H1 (cell line): Measurements from ENCODE around the gene CHTF18. TPM values are rescaled to one million over a fixed set of nuclear protein-coding genes. Genes with fewer than 3 reads are reported as not detected.

Experiments used
- CTCF ChIA-PET: fragments of 300-600 bp; sonication (Branson Sonifier 250); formaldehyde crosslinking; loops from one replicate; lab custom pipeline; 2021; ENCODE audit not compliant: partially characterized antibody; lab: Charles Lee
- POLR2A ChIA-PET: fragments of 300-600 bp; sonication (Branson Sonifier 250); formaldehyde crosslinking; loops from one replicate; lab custom pipeline; 2021; ENCODE audit warnings: inconsistent platforms; ENCODE audit not compliant: partially characterized antibody; lab: Charles Lee
- DNase-seq, 2 experiments: peaks; one replicate each; pipeline versions ENCODE4 v3.0.0 to v3.0.0-alpha.2; 2010 to 2022; ENCODE audit warnings: low spot score in 2 of 2, low read depth in 1 of 2, mixed read lengths in 1 of 2
- FAIRE-seq: peaks from 2 replicates; lab custom pipeline; 2011; peaks lifted over from hg19 to GRCh38; lab: Jason Lieb, UNC
- H2AFZ ChIP-seq: 2 replicates; pipeline ENCODE4 v1.8.1; 2012; ENCODE audit warnings: low read length, inconsistent platforms
- H2AK5ac ChIP-seq: 2 replicates; pipeline ENCODE4 v1.6.1; 2013; ENCODE audit warnings: low read depth, low read length
- H2BK120ac ChIP-seq: replicated peaks from 2 replicates; pipeline ENCODE3; 2013; ENCODE audit warnings: low read depth, low read length, inconsistent platforms
- H2BK12ac ChIP-seq: 2 replicates; pipeline ENCODE4 v1.6.1; 2013; ENCODE audit warnings: low read depth, low read length
- H2BK15ac ChIP-seq: 2 replicates; pipeline ENCODE4 v1.6.1; 2013; ENCODE audit warnings: low read length
- H2BK20ac ChIP-seq: 2 replicates; pipeline ENCODE4 v1.6.1; 2013; ENCODE audit warnings: low read length
- H2BK5ac ChIP-seq: 2 replicates; pipeline ENCODE4 v1.6.1; 2013; ENCODE audit warnings: low read depth, low read length
- H3K14ac ChIP-seq: 2 replicates; pipeline ENCODE4 v1.6.1; 2013; ENCODE audit warnings: inconsistent platforms; ENCODE audit not compliant: insufficient read length
- H3K18ac ChIP-seq: 2 replicates; pipeline ENCODE4 v1.6.1; 2013; ENCODE audit warnings: low read length; ENCODE audit errors: extremely low read depth
- H3K23ac ChIP-seq: 2 replicates; pipeline ENCODE4 v1.6.1; 2013; ENCODE audit warnings: inconsistent platforms; ENCODE audit not compliant: insufficient read length
- H3K23me2 ChIP-seq: 2 replicates; pipeline ENCODE4 v1.6.1; 2013; ENCODE audit warnings: low read depth, low read length
- H3K27ac ChIP-seq: 2 replicates; pipeline ENCODE4 v1.6.1; 2011; ENCODE audit warnings: low read depth, low read length, inconsistent platforms
- H3K27me3 ChIP-seq, 4 experiments: replicated peaks in 1 of 4; 1 replicate in 1 of 4; 2 replicates in 3 of 4; pipeline versions ENCODE4 v1.6.1 to v1.8.1; 2011 to 2013; ENCODE audit warnings: low read length in 3 of 4, mild to moderate bottlenecking in 3 of 4, inconsistent platforms in 2 of 4, mixed read lengths in 2 of 4, moderate library complexity in 1 of 4; ENCODE audit not compliant: control insufficient read depth in 3 of 4, insufficient read depth in 3 of 4; ENCODE audit errors: extremely low read depth in 1 of 4
- H3K36me3 ChIP-seq, 4 experiments: 2 replicates each; pipeline versions ENCODE4 v1.6.1 to v1.8.1; 2011 to 2013; ENCODE audit warnings: mild to moderate bottlenecking in 4 of 4, low read length in 3 of 4, moderate library complexity in 2 of 4, control low read depth in 1 of 4, inconsistent platforms in 1 of 4; ENCODE audit not compliant: insufficient read depth in 4 of 4, control insufficient read depth in 2 of 4
- H3K4ac ChIP-seq: replicated peaks from 2 replicates; pipeline ENCODE3; 2013; ENCODE audit warnings: low read length, low read depth, mixed read lengths, inconsistent platforms; ENCODE audit not compliant: insufficient read length
- H3K4me1 ChIP-seq, 4 experiments: replicated peaks in 1 of 4; 1 replicate in 1 of 4; 2 replicates in 3 of 4; pipeline versions ENCODE4 v1.6.1 to v1.8.1; 2011 to 2013; ENCODE audit warnings: low read length in 3 of 4, inconsistent platforms in 2 of 4, mixed read lengths in 1 of 4; ENCODE audit not compliant: insufficient read depth in 4 of 4, control insufficient read depth in 3 of 4
- H3K4me2 ChIP-seq, 2 experiments: 2 replicates each; pipeline versions ENCODE4 v1.6.1 to v1.8.1; 2011 to 2013; ENCODE audit warnings: low read depth in 2 of 2, low read length in 2 of 2, control low read depth in 1 of 2, inconsistent platforms in 1 of 2, mild to moderate bottlenecking in 1 of 2; ENCODE audit not compliant: insufficient read depth in 1 of 2
- H3K4me3 ChIP-seq, 4 experiments: fragments of 200-600, 300-600 bp in 1 of 4; sonication (generic), shearing (Covaris generic), sonication (Bioruptor Twin) in 1 of 4; 2 replicates each; pipeline versions ENCODE4 v1.5.1 to v1.8.1; 2011 to 2016; ENCODE audit warnings: low read length in 4 of 4, low read depth in 3 of 4, control low read depth in 2 of 4, inconsistent platforms in 2 of 4, mild to moderate bottlenecking in 2 of 4, mixed read lengths in 1 of 4, moderate library complexity in 1 of 4; ENCODE audit not compliant: insufficient read depth in 2 of 4; ENCODE audit errors: extremely low read depth in 1 of 4
- H3K56ac ChIP-seq: replicated peaks from 2 replicates; pipeline ENCODE3; 2013; ENCODE audit warnings: low read depth, mild to moderate bottlenecking, mixed read lengths, low read length, inconsistent platforms; ENCODE audit not compliant: insufficient read length
- H3K79me1 ChIP-seq: 2 replicates; pipeline ENCODE4 v1.6.1; 2013; ENCODE audit warnings: low read depth, low read length, control low read depth
- H3K79me2 ChIP-seq, 2 experiments: 2 replicates each; pipeline versions ENCODE4 v1.6.1 to v1.8.1; 2012 to 2013; ENCODE audit warnings: low read length in 2 of 2, mild to moderate bottlenecking in 2 of 2, inconsistent platforms in 1 of 2; ENCODE audit not compliant: insufficient read depth in 2 of 2, control insufficient read depth in 1 of 2
- H3K9ac ChIP-seq, 4 experiments: replicated peaks in 1 of 4; 1 replicate in 1 of 4; 2 replicates in 3 of 4; pipeline versions ENCODE4 v1.6.1 to v1.8.1; 2011 to 2013; ENCODE audit warnings: low read depth in 3 of 4, low read length in 3 of 4, control low read depth in 2 of 4, mild to moderate bottlenecking in 2 of 4, moderate library complexity in 2 of 4, inconsistent platforms in 1 of 4; ENCODE audit errors: extremely low read depth in 1 of 4
- H3K9me3 ChIP-seq, 2 experiments: 2 replicates each; pipeline versions ENCODE4 v1.6.1 to v1.8.1; 2012 to 2013; ENCODE audit warnings: mild to moderate bottlenecking in 2 of 2, moderate library complexity in 2 of 2, control low read depth in 1 of 2, inconsistent platforms in 1 of 2, low read depth in 1 of 2, low read length in 1 of 2, mixed read lengths in 1 of 2; ENCODE audit not compliant: insufficient read depth in 2 of 2
- H4K20me1 ChIP-seq, 2 experiments: replicated peaks in 1 of 2; 2 replicates each; pipeline versions ENCODE3 to v1.8.1; 2011 to 2013; ENCODE audit warnings: inconsistent platforms in 2 of 2, low read length in 2 of 2, mild to moderate bottlenecking in 1 of 2; ENCODE audit not compliant: insufficient read depth in 2 of 2, control insufficient read depth in 1 of 2
- H4K5ac ChIP-seq: 2 replicates; pipeline ENCODE4 v1.6.1; 2013; ENCODE audit warnings: low read length, low read depth, mixed read lengths, inconsistent platforms; ENCODE audit not compliant: insufficient read length
- H4K8ac ChIP-seq: 2 replicates; pipeline ENCODE4 v1.8.0; 2013; ENCODE audit warnings: mild to moderate bottlenecking, moderate library complexity, low read length, inconsistent platforms; ENCODE audit not compliant: insufficient read depth; ENCODE audit errors: extremely low read depth
- H4K91ac ChIP-seq: replicated peaks from 2 replicates; pipeline ENCODE3; 2013; ENCODE audit warnings: low read length, mixed read lengths, inconsistent platforms; ENCODE audit not compliant: insufficient read length
- ATF2 ChIP-seq: IDR thresholded peaks from 2 replicates; pipeline ENCODE4 v1.6.1; 2012; ENCODE audit warnings: low read length, inconsistent platforms
- BACH1 ChIP-seq: IDR thresholded peaks from 2 replicates; pipeline ENCODE4 v1.6.1; 2012; ENCODE audit warnings: low read length, improper control_type of control experiment
- CHD2 ChIP-seq: IDR thresholded peaks from 2 replicates; pipeline ENCODE4 v1.6.1; 2012; ENCODE audit warnings: low read length, improper control_type of control experiment
- EGR1 ChIP-seq: IDR thresholded peaks from 2 replicates; pipeline ENCODE4 v1.6.1; 2011; ENCODE audit warnings: low read depth, low read length, borderline replicate concordance
- KDM5A ChIP-seq: fragments of 200-600 bp; IDR thresholded peaks from 2 replicates; pipeline ENCODE4 v1.7.1; 2012; ENCODE audit warnings: mild to moderate bottlenecking, low read length, inconsistent platforms, mixed read lengths
- NRF1 ChIP-seq: IDR thresholded peaks from 2 replicates; pipeline ENCODE4 v1.6.1; 2011; ENCODE audit warnings: mild to moderate bottlenecking, low read depth, low read length, improper control_type of control experiment
- POU5F1 ChIP-seq: IDR thresholded peaks from 2 replicates; pipeline ENCODE4 v1.6.1; 2011; ENCODE audit warnings: low read depth, mild to moderate bottlenecking, low read length, moderate library complexity
- SIX5 ChIP-seq: IDR thresholded peaks from 2 replicates; pipeline ENCODE4 v1.6.1; 2011; ENCODE audit warnings: mild to moderate bottlenecking, low read depth, low read length
- SP1 ChIP-seq: IDR thresholded peaks from 2 replicates; pipeline ENCODE4 v1.6.1; 2011; ENCODE audit warnings: low read depth, low read length
- SP2 ChIP-seq: IDR thresholded peaks from 2 replicates; pipeline ENCODE4 v1.6.1; 2012; ENCODE audit warnings: mild to moderate bottlenecking, low read length, inconsistent platforms
- TBP ChIP-seq: IDR thresholded peaks from 2 replicates; pipeline ENCODE4 v1.6.1; 2011; ENCODE audit warnings: low read depth, low read length, improper control_type of control experiment
- WGBS, 2 experiments: shearing (Covaris generic) in 1 of 2; methylation state at CpG; one replicate each; pipeline versions ENCODE4 v1.1.6 to v1.1.7; 2013 to 2015; ENCODE audit warnings: low lambda C conversion rate in 2 of 2, mixed read lengths in 2 of 2, inconsistent platforms in 1 of 2, low coverage in 1 of 2, missing lambda C conversion rate in 1 of 2; ENCODE audit not compliant: insufficient replicate concordance in 2 of 2, insufficient coverage in 1 of 2, insufficient read length in 1 of 2; ENCODE audit errors: extremely low coverage in 1 of 2, missing lambda C conversion rate in 1 of 2; 5-methylcytosine and 5-hydroxymethylcytosine counted together
- polyA plus RNA-seq, 7 experiments: library from polyadenylated mRNA; depleted of rRNA in 3 of 7; stranded (reverse) in 5 of 7; unstranded in 2 of 7; fragments of >200 nt in 5 of 7; fragments of 200-250 nt in 2 of 7; gene quantifications; 1 replicate in 5 of 7; 2 replicates in 1 of 7; 4 replicates in 1 of 7; pipeline versions ENCODE4 v1.2.1 to v1.2.3, GENCODE V29; 2011 to 2013; ENCODE audit warnings: missing spikeins in 2 of 7, mixed read lengths in 2 of 7
- total RNA-seq: library from RNA; stranded (reverse); fragmentation: NEBNext Ultra II Directional; extraction: Animal tissue kit (Norgen Biotek cat#: 25700); gene quantifications from 2 replicates; pipeline ENCODE4 v1.2.1, GENCODE V29; 2021

CHTF18 gene
- total and polyA plus RNA-seq, 2 of the 8 experiments (the other 6 are each of a cell fraction or from before 2014, with no cell fraction given) = 75.3 to 104 TPM

GRCh38 chr16:797686-798085 is 9.3 kb downstream of the CHTF18 start:
- ChIA-PET POLR2A (interaction anchor here (1.0 to 1.8 kb wide), 2 partner anchors 9 to 12 kb away, joined by 3 to 5 read pairs; partner anchors contain the start of genes CHTF18 and RPUSD1), CTCF (no interaction called here)
- H3K79me2 ChIP-seq = no peaks in the 10 kb centered on the region
- H3K14ac ChIP-seq = no peak overlapping the region
- WGBS, 2 experiments = 95% methylated on average over 14 of the region's 22 CpGs; no CpG with 5 or more reads in 1 of the 2 experiments
- H2BK120ac ChIP-seq = no peak overlapping the region
- H2BK12ac ChIP-seq = no peak overlapping the region
- no peak overlapping the region for H3K4me2 ChIP-seq
- no peak overlapping the region for H4K8ac ChIP-seq
- H3K56ac ChIP-seq = no peak overlapping the region
- no peak for DNase-seq
- H2BK15ac ChIP-seq = no peak overlapping the region
- H4K20me1 ChIP-seq = peaks cover 5 to 19% of the 10 kb centered on the region in 2 experiments
- peaks cover 0 to 17% (median 3%) of the 10 kb centered on the region in 4 experiments; a peak in 4 of 7 replicates for H3K4me1 ChIP-seq
- no peak overlapping the region for H3K23ac ChIP-seq
- TF ChIP-seq SP1 (no peak), SIX5 (no peak), KDM5A (no peak), BACH1 (no peak), NRF1 (no peak), POU5F1 (no peak), ATF2 (no peak), CHD2 (no peak), EGR1 (no peak), SP2 (no peak), TBP (no peak)
- FAIRE-seq = no peak
- H2AFZ ChIP-seq = no peak overlapping the region
- no peak overlapping the region for H3K4ac ChIP-seq
- peaks cover 0 to 32% (median 0%) of the 10 kb centered on the region in 4 experiments; a peak in 5 of 8 replicates for H3K36me3 ChIP-seq
- H4K5ac ChIP-seq = no peak overlapping the region
- no peak overlapping the region for H3K27ac ChIP-seq
- H2BK5ac ChIP-seq = no peak overlapping the region
- no peak overlapping the region for H3K4me3 ChIP-seq
- H3K79me1 ChIP-seq = no peaks in the 10 kb centered on the region
- H3K18ac ChIP-seq = no peak overlapping the region
- H2AK5ac ChIP-seq = no peak overlapping the region
- no peak overlapping the region for H3K9ac ChIP-seq
- no peak overlapping the region for H2BK20ac ChIP-seq
- H3K27me3 ChIP-seq = peaks cover 1 to 20% (median 13%) of the 10 kb centered on the region in 4 experiments; a peak in 6 of 7 replicates
- H3K9me3 ChIP-seq = no peaks in the 10 kb centered on the region
- no peak overlapping the region for H4K91ac ChIP-seq
- peaks cover 3% of the 10 kb centered on the region; the same call in 1 of the 2 replicates for H3K23me2 ChIP-seq
